Measurements from ENCODE around the gene CD6.

- TF ChIP-seq GATA2 (IDR thresholded peaks at IDR 0.05; ENCODE audit: low read depth, low read length) (no peak), GATA3 (IDR thresholded peaks at IDR 0.05; ENCODE audit: low read depth, low read length) (no peak)
These were observed 44.4 kb upstream of the CD6 start for GRCh38 chr11:60927061-60927592.
